GM12864 (cell line): ENCODE results near the gene SBNO2.
A peak's percentile ranks its signal among the peaks of the same experiment; 100 is the strongest.
"Not testable (repeated sequence)": the region's sequence is repeated elsewhere in the genome, so short reads cannot be mapped to it uniquely, and the experiment has no call there.

Source experiments
- DNase-seq: peaks from one replicate; pipeline ENCODE4 v3.0.0-alpha.2; 2011; ENCODE audit warnings: low read depth
- H3K4me3 ChIP-seq: 2 replicates; pipeline ENCODE4 v1.5.1; 2011; ENCODE audit warnings: mild to moderate bottlenecking, low read depth, low read length, control low read depth
- CTCF ChIP-seq: IDR thresholded peaks from 2 replicates; pipeline ENCODE4 v1.5.1; 2011; ENCODE audit warnings: low read depth, mild to moderate bottlenecking, moderate library complexity, low read length, control low read depth, inconsistent platforms; ENCODE audit errors: missing control alignments

Gene SBNO2

GRCh38 chr19:1130771-1131717 is 43.0 kb downstream of the SBNO2 start:
- no peak for TF ChIP-seq CTCF
- no peak for DNase-seq
- peak overlapping the region; percentile 66 for H3K4me3 ChIP-seq

GRCh38 chr19:1129535-1129934 is 44.5 kb downstream of the SBNO2 start:
- H3K4me3 ChIP-seq, result no peak overlapping the region
- TF ChIP-seq CTCF, result no peak
- DNase-seq, result no peak

DNA sequence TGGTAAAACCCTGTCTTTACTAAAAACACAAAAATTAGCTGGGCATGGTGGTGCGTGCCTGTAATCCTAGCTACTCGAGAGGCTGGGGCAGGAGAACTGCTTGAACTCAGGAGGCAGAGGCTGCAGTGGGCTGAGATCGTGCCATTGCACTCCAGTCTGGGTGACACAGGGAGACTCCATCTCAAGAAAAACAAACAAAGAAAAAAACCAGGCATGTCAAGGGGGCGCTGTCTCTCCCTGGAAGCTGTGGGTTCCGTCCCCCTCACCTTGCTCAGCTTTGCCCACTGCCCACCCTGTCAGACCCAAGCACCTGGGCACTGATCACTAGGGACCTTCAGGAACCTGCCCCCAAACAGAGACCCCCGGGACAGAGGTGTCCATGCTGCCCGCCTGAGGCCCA is 45.0 kb downstream of the SBNO2 start:
- not testable (repeated sequence) for H3K4me3 ChIP-seq, DNase-seq

DNA sequence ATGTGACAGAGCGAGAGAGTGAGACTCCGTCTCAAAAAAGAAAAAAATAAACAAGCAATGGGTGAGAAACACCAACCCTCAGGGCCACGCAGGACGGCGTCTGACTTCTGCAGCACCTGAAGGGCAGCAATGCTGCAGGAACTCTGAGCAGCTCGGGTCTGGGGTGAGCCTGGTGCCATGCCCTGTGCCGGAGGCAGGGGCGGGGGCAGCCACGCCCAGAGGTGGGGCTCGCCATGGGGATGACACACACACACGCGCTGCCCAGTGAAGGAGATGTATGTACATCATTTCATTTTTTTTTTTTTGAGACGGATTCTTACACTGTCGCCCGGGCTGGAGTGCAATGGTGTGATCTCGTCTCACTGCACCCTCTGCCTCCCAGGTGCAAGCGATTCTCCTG is 46.0 kb downstream of the SBNO2 start:
- no peak overlapping the region for H3K4me3 ChIP-seq
- DNase-seq, result no peak
- TF ChIP-seq CTCF, result no peak

GRCh38 chr19:1126984-1127760 is 46.9 kb downstream of the SBNO2 start:
- DNase-seq, result no peak
- H3K4me3 ChIP-seq, result no peak overlapping the region
- no peak for TF ChIP-seq CTCF

DNA sequence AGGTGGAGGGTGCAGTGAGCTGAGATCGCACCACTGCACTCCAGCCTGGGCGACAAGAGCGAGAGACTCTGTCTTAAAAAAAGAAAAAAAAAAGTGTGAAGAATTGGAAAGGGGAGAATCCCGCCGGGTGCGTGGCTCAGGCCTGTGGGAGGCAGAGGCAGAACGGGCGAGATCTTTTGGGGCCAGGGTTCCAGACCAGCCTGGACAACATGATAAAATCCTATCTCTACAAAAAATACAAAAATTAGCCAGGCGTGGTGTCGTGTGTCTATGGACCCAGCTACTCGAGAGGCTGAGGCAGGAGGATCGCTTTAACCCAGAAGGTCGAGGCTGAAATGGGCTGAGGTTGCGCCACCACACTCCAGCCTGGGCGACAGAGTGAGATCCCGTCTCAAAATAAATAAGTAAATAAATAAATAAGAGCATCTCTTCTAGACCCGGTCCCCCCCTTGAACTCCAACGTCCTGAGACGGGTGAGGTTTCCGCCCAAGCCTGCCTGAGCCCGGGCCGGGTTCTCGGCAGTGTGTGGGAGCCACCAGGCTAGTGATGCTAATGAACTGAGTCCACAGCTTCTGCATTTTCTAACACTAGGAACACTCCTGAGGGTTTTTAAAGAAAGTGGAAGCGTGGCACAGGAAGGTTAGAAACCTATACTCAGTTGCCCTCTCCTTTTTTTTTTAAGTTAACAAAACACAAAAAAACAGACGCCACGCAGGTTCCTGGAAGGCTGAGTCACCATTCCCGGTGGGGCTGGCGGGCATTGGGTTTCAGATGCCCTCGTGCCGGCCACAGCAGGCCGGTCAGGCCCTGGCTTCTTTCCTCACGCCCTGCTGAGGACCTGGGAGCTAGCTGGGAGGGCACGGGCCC is 48.2 kb downstream of the SBNO2 start:
- H3K4me3 ChIP-seq, result no peak overlapping the region
- no peak for DNase-seq
- no peak for TF ChIP-seq CTCF
